Measurements from ENCODE around the gene GNAQ. TPM values are rescaled to one million over a fixed set of nuclear protein-coding genes. Genes with fewer than 3 reads are reported as not detected.

GNAQ gene
- total RNA-seq, 1 experiment from 2014 or later = 55.5 TPM

DNA sequence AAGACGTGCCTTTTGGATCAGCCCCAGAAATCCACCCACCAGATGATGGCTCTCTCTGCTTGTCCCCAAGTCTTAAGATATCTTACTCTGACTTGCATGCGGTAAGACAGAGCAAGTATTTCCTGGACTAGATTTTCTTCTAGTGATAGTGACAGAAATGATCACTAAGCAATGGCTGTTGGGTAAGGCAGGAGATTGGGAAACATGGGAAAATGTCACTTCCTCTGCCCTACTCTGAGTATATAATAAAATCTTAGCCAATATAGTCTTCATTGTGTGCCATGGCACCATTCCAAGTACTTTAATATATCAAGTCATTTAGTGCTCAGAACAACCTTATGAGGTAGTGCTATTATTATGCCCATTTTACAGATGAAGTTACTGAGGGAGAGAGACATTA is 352.5 kb downstream of the GNAQ start:
- Mint-ChIP-seq H3K9me3 (peaks cover 13% of the 10 kb centered on the region), H3K27me3 (ENCODE audit: low read depth) (no peaks in the 10 kb centered on the region), H3K27ac (no peak overlapping the region), H3K36me3 (peaks cover 13% of the 10 kb centered on the region), H3K4me3 (no peak overlapping the region), H3K4me1 (no peaks in the 10 kb centered on the region)
- ATAC-seq (no peak), DNase-seq (ENCODE audit: low spot score) (no peak)
- TF ChIP-seq GRHL2 (CRISPR knock-in tag; IDR thresholded peaks at IDR 0.05; ENCODE audit: insufficient replicate concordance, severe bottlenecking) (no peak), NR3C1 (CRISPR knock-in tag; conservative IDR thresholded peaks at IDR 0.05; ENCODE audit: low read depth) (no peak), RORB (CRISPR knock-in tag; IDR thresholded peaks at IDR 0.05) (no peak), MAX (CRISPR knock-in tag; IDR thresholded peaks at IDR 0.05) (no peak), ELF4 (CRISPR knock-in tag; IDR thresholded peaks at IDR 0.05; ENCODE audit: low read depth) (no peak), ETV6 (CRISPR knock-in tag; IDR thresholded peaks at IDR 0.05) (no peak), GABPB1 (CRISPR knock-in tag; IDR thresholded peaks at IDR 0.05) (no peak), TEAD4 (CRISPR knock-in tag; IDR thresholded peaks at IDR 0.05) (no peak), STAT6 (CRISPR knock-in tag; conservative IDR thresholded peaks at IDR 0.05; ENCODE audit: low read depth) (no peak), SMAD4 (CRISPR knock-in tag; IDR thresholded peaks at IDR 0.05) (no peak), TCF7 (CRISPR knock-in tag; IDR thresholded peaks at IDR 0.05; ENCODE audit: low read depth) (no peak), ZNF396 (CRISPR knock-in tag; IDR thresholded peaks at IDR 0.05; ENCODE audit: borderline replicate concordance) (no peak), ZNF423 (CRISPR knock-in tag; IDR thresholded peaks at IDR 0.05) (no peak), MLX (CRISPR knock-in tag; IDR thresholded peaks at IDR 0.05) (no peak)
- TF ChIP-seq, protein P1, sequence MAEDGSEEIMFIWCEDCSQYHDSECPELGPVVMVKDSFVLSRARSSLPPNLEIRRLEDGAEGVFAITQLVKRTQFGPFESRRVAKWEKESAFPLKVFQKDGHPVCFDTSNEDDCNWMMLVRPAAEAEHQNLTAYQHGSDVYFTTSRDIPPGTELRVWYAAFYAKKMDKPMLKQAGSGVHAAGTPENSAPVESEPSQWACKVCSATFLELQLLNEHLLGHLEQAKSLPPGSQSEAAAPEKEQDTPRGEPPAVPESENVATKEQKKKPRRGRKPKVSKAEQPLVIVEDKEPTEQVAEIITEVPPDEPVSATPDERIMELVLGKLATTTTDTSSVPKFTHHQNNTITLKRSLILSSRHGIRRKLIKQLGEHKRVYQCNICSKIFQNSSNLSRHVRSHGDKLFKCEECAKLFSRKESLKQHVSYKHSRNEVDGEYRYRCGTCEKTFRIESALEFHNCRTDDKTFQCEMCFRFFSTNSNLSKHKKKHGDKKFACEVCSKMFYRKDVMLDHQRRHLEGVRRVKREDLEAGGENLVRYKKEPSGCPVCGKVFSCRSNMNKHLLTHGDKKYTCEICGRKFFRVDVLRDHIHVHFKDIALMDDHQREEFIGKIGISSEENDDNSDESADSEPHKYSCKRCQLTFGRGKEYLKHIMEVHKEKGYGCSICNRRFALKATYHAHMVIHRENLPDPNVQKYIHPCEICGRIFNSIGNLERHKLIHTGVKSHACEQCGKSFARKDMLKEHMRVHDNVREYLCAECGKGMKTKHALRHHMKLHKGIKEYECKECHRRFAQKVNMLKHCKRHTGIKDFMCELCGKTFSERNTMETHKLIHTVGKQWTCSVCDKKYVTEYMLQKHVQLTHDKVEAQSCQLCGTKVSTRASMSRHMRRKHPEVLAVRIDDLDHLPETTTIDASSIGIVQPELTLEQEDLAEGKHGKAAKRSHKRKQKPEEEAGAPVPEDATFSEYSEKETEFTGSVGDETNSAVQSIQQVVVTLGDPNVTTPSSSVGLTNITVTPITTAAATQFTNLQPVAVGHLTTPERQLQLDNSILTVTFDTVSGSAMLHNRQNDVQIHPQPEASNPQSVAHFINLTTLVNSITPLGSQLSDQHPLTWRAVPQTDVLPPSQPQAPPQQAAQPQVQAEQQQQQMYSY (CRISPR knock-in tag; IDR thresholded peaks at IDR 0.05) = no peak
- TF ChIP-seq, protein P2, sequence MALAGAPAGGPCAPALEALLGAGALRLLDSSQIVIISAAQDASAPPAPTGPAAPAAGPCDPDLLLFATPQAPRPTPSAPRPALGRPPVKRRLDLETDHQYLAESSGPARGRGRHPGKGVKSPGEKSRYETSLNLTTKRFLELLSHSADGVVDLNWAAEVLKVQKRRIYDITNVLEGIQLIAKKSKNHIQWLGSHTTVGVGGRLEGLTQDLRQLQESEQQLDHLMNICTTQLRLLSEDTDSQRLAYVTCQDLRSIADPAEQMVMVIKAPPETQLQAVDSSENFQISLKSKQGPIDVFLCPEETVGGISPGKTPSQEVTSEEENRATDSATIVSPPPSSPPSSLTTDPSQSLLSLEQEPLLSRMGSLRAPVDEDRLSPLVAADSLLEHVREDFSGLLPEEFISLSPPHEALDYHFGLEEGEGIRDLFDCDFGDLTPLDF (CRISPR knock-in tag; IDR thresholded peaks at IDR 0.05) = no peak
- TF ChIP-seq, protein P3, sequence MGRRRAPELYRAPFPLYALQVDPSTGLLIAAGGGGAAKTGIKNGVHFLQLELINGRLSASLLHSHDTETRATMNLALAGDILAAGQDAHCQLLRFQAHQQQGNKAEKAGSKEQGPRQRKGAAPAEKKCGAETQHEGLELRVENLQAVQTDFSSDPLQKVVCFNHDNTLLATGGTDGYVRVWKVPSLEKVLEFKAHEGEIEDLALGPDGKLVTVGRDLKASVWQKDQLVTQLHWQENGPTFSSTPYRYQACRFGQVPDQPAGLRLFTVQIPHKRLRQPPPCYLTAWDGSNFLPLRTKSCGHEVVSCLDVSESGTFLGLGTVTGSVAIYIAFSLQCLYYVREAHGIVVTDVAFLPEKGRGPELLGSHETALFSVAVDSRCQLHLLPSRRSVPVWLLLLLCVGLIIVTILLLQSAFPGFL (CRISPR knock-in tag; IDR thresholded peaks at IDR 0.05; ENCODE audit: borderline replicate concordance) = no peak
- CTCF ChIA-PET = no interaction called here
- POLR2A ChIA-PET = no interaction called here

Measured in WTC11 (cell line).